GM23338 (cell line): ENCODE data around the gene ALPL. TPM values are rescaled to one million over a fixed set of nuclear protein-coding genes. Genes with fewer than 3 reads are reported as not detected.

ENCODE experiments used
- ATAC-seq: fragments of 200-7000 bp; cut with Tn5 transposase; 3 replicates; pipeline ENCODE4 v1.9.1; 2020
- DNase-seq: peaks from one replicate; pipeline ENCODE4 v3.0.0-alpha.2; 2015; ENCODE audit warnings: low spot score
- H2AFZ ChIP-seq: fragments of 200-600 bp; sonication (generic); 2 replicates; pipeline ENCODE4 v1.8.0; 2016; ENCODE audit warnings: antibody characterized with exemption, mild to moderate bottlenecking, moderate library complexity
- H3F3A ChIP-seq: fragments of 200-600 bp; sonication (generic); replicated peaks from 2 replicates; pipeline ENCODE4 v1.8.0; 2017; ENCODE audit warnings: antibody characterized with exemption, mixed run types, low read depth
- H3K27ac ChIP-seq: fragments of 200-600 bp; sonication (generic); 2 replicates; pipeline ENCODE4 v1.6.1; 2016; ENCODE audit warnings: low read depth
- H3K27me3 ChIP-seq: fragments of 200-600 bp; sonication (generic); 2 replicates; pipeline ENCODE4 v1.8.0; 2016; ENCODE audit warnings: mild to moderate bottlenecking, mixed run types, moderate library complexity; ENCODE audit not compliant: insufficient read depth
- H3K36me3 ChIP-seq: fragments of 200-600 bp; sonication (generic); 2 replicates; pipeline ENCODE4 v1.8.0; 2016; ENCODE audit warnings: mild to moderate bottlenecking; ENCODE audit not compliant: insufficient read depth
- H3K4me1 ChIP-seq: fragments of 200-600 bp; sonication (generic); 2 replicates; pipeline ENCODE4 v1.8.0; 2016; ENCODE audit warnings: mild to moderate bottlenecking, moderate library complexity; ENCODE audit not compliant: insufficient read depth
- H3K4me2 ChIP-seq: fragments of 200-600 bp; sonication (generic); 2 replicates; pipeline ENCODE4 v1.7.1; 2017; ENCODE audit warnings: mixed run types
- H3K4me3 ChIP-seq: fragments of 200-600 bp; sonication (generic); 2 replicates; pipeline ENCODE4 v1.6.1; 2016; ENCODE audit warnings: mixed run types
- H3K79me2 ChIP-seq: fragments of 200-600 bp; sonication (generic); replicated peaks from 2 replicates; pipeline ENCODE4 v1.8.0; 2017; ENCODE audit warnings: mild to moderate bottlenecking; ENCODE audit not compliant: insufficient read depth
- H3K9me2 ChIP-seq: fragments of 200-600 bp; sonication (generic); 2 replicates; pipeline ENCODE4 v1.8.0; 2017; ENCODE audit not compliant: insufficient read depth
- H4K20me1 ChIP-seq: fragments of 200-600 bp; sonication (generic); replicated peaks from 2 replicates; pipeline ENCODE4 v1.8.0; 2017; ENCODE audit warnings: mild to moderate bottlenecking; ENCODE audit not compliant: insufficient read depth
- H3K27ac Mint-ChIP-seq: 2 replicates; pipeline ENCODE4 v1.8.0; 2020; ENCODE audit warnings: inconsistent platforms, mild to moderate bottlenecking, moderate library complexity, mixed read lengths
- H3K27me3 Mint-ChIP-seq: 3 replicates; pipeline ENCODE4 v1.8.0; 2022; ENCODE audit warnings: low read depth, mild to moderate bottlenecking, moderate library complexity, mixed read lengths, inconsistent platforms; ENCODE audit not compliant: insufficient read depth, poor library complexity
- H3K36me3 Mint-ChIP-seq: 3 replicates; pipeline ENCODE4 v1.8.0; 2021; ENCODE audit warnings: low read depth, mild to moderate bottlenecking, inconsistent platforms, moderate library complexity, mixed read lengths
- H3K4me1 Mint-ChIP-seq: 3 replicates; pipeline ENCODE4 v1.8.0; 2020; ENCODE audit warnings: mild to moderate bottlenecking, inconsistent platforms, mixed read lengths
- H3K4me3 Mint-ChIP-seq: 3 replicates; pipeline ENCODE4 v1.8.0; 2021; ENCODE audit warnings: moderate library complexity, mild to moderate bottlenecking, inconsistent platforms, mixed read lengths
- H3K9me3 Mint-ChIP-seq: 3 replicates; pipeline ENCODE4 v1.8.0; 2020; ENCODE audit warnings: moderate library complexity, mild to moderate bottlenecking, inconsistent platforms, mixed read lengths
- CREB1 ChIP-seq: fragments of 250-450 bp; sonication (Bioruptor Pico); IDR thresholded peaks from 2 replicates; pipeline ENCODE4 v1.5.0; 2020; ENCODE audit warnings: low read depth, mild to moderate bottlenecking, moderate library complexity
- STAT1 ChIP-seq: IDR thresholded peaks from one replicate; pipeline ENCODE4 v1.6.1; 2016; ENCODE audit warnings: antibody characterized with exemption; ENCODE audit not compliant: unreplicated experiment
- polyA plus RNA-seq: library from polyadenylated mRNA; unstranded; fragments of >200 nt; fragmentation: Nextera tagmentation; extraction: Ambion mirVana; gene quantifications from 2 replicates; pipeline ENCODE4 v1.2.1, GENCODE V29; 2016
- total RNA-seq: library from RNA; depleted of rRNA; stranded (reverse); fragments of >200 nt; shearing (Covaris generic); gene quantifications from 2 replicates; pipeline ENCODE4 v1.2.3, GENCODE V29; 2014
- TF ChIP-seq, protein P1 (sequence below): IDR thresholded peaks from 2 replicates; pipeline ENCODE4 v1.6.1; 2016; ENCODE audit warnings: antibody characterized with exemption
- TF ChIP-seq, protein P2 (sequence below): fragments of 250-450 bp; sonication (Bioruptor Pico); IDR thresholded peaks from 2 replicates; pipeline ENCODE4 v1.5.0; 2020; ENCODE audit warnings: mild to moderate bottlenecking, moderate library complexity

ALPL gene
- total and polyA plus RNA-seq, 2 experiments from 2014 or later, result 116 to 187 TPM

DNA sequence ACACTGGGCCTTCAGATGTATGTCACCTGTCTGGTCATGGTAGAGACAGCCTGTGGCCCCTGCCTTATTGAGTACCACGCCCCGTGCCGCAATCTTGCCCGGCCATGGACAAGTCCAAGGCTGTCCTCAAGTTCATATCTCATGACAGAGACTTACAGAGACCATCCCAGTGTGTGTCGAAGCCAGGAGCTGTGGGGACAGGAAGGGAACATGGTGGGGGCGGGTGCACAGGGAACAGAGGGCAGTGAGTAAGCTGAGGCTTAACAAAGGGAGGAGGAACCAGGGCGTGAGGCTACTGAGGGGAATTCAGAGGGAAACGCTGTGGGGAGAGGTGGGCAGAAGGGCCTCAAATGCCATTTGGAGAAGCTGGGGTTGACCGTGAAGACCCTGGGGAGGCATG lies 75.8 kb downstream of the ALPL start (continued):
- TF ChIP-seq, protein P1, sequence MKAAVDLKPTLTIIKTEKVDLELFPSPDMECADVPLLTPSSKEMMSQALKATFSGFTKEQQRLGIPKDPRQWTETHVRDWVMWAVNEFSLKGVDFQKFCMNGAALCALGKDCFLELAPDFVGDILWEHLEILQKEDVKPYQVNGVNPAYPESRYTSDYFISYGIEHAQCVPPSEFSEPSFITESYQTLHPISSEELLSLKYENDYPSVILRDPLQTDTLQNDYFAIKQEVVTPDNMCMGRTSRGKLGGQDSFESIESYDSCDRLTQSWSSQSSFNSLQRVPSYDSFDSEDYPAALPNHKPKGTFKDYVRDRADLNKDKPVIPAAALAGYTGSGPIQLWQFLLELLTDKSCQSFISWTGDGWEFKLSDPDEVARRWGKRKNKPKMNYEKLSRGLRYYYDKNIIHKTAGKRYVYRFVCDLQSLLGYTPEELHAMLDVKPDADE, result no peak

DNA sequence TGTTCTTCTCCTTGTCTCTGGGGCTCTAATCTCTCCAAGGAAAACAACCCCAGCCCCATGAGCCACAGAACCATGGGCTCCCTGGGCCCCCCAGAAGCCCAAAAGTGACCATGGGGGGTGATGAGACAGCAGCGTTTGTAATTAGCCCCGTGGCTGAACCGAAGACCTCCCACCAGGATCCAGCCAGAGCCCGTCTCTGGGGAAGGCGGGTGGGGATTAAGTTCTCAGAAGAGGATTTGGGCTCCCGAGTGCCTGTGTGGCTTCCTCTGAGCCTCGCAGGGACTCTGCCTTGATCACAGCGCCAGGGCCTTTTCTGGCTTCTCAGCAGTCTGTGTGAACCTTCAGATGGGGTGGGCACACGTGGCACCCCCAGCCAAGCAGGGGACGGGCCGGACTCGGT lies 77.0 kb downstream of the ALPL start:
- H3K27ac ChIP-seq, result no peak overlapping the region
- H4K20me1 ChIP-seq, result no peaks in the 10 kb centered on the region
- no peaks in the 10 kb centered on the region for H3K36me3 ChIP-seq
- no peaks in the 10 kb centered on the region for H3K9me3 Mint-ChIP-seq
- DNase-seq, result no peak
- H3K4me1 ChIP-seq, result peaks cover 8% of the 10 kb centered on the region
- H3K27me3 ChIP-seq, result no peaks in the 10 kb centered on the region
- no peaks in the 10 kb centered on the region for H3K79me2 ChIP-seq
- TF ChIP-seq STAT1 (no peak), CREB1 (CRISPR knock-in tag) (no peak)
- TF ChIP-seq, protein P2, sequence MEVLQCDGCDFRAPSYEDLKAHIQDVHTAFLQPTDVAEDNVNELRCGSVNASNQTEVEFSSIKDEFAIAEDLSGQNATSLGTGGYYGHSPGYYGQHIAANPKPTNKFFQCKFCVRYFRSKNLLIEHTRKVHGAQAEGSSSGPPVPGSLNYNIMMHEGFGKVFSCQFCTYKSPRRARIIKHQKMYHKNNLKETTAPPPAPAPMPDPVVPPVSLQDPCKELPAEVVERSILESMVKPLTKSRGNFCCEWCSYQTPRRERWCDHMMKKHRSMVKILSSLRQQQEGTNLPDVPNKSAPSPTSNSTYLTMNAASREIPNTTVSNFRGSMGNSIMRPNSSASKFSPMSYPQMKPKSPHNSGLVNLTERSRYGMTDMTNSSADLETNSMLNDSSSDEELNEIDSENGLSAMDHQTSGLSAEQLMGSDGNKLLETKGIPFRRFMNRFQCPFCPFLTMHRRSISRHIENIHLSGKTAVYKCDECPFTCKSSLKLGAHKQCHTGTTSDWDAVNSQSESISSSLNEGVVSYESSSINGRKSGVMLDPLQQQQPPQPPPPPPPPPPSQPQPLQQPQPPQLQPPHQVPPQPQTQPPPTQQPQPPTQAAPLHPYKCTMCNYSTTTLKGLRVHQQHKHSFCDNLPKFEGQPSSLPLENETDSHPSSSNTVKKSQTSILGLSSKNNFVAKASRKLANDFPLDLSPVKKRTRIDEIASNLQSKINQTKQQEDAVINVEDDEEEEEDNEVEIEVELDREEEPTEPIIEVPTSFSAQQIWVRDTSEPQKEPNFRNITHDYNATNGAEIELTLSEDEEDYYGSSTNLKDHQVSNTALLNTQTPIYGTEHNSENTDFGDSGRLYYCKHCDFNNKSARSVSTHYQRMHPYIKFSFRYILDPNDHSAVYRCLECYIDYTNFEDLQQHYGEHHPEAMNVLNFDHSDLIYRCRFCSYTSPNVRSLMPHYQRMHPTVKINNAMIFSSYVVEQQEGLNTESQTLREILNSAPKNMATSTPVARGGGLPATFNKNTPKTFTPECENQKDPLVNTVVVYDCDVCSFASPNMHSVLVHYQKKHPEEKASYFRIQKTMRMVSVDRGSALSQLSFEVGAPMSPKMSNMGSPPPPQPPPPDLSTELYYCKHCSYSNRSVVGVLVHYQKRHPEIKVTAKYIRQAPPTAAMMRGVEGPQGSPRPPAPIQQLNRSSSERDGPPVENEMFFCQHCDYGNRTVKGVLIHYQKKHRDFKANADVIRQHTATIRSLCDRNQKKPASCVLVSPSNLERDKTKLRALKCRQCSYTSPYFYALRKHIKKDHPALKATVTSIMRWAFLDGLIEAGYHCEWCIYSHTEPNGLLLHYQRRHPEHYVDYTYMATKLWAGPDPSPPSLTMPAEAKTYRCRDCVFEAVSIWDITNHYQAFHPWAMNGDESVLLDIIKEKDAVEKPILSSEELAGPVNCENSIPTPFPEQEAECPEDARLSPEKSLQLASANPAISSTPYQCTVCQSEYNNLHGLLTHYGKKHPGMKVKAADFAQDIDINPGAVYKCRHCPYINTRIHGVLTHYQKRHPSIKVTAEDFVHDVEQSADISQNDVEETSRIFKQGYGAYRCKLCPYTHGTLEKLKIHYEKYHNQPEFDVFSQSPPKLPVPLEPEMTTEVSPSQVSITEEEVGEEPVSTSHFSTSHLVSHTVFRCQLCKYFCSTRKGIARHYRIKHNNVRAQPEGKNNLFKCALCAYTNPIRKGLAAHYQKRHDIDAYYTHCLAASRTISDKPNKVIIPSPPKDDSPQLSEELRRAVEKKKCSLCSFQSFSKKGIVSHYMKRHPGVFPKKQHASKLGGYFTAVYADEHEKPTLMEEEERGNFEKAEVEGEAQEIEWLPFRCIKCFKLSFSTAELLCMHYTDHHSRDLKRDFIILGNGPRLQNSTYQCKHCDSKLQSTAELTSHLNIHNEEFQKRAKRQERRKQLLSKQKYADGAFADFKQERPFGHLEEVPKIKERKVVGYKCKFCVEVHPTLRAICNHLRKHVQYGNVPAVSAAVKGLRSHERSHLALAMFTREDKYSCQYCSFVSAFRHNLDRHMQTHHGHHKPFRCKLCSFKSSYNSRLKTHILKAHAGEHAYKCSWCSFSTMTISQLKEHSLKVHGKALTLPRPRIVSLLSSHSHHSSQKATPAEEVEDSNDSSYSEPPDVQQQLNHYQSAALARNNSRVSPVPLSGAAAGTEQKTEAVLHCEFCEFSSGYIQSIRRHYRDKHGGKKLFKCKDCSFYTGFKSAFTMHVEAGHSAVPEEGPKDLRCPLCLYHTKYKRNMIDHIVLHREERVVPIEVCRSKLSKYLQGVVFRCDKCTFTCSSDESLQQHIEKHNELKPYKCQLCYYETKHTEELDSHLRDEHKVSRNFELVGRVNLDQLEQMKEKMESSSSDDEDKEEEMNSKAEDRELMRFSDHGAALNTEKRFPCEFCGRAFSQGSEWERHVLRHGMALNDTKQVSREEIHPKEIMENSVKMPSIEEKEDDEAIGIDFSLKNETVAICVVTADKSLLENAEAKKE, result no peak
- no peak overlapping the region for H3K27ac Mint-ChIP-seq
- H3K36me3 Mint-ChIP-seq, result no peaks in the 10 kb centered on the region
- H2AFZ ChIP-seq, result no peak overlapping the region
- no peak overlapping the region for H3K4me3 Mint-ChIP-seq
- 0 out of 2 replicates have a peak, but pooled peaks cover 4% of the 10 kb centered on the region for H3F3A ChIP-seq
- H3K4me3 ChIP-seq, result no peak overlapping the region
- peaks cover 22% of the 10 kb centered on the region for H3K27me3 Mint-ChIP-seq
- H3K4me1 Mint-ChIP-seq, result peaks cover 18% of the 10 kb centered on the region
- H3K4me2 ChIP-seq, result no peak overlapping the region
- H3K9me2 ChIP-seq, result no peaks in the 10 kb centered on the region
- peak; percentile 36 for ATAC-seq
